PC-3 (cell line): ENCODE measurements around the gene DDX47. TPM values are rescaled to one million over a fixed set of nuclear protein-coding genes. Genes with fewer than 3 reads are reported as not detected.

ENCODE experiments used
- ATAC-seq: fragments of 200-7000 bp; cut with Tn5 transposase; 2 replicates; pipeline ENCODE4 v1.9.1; 2020; ENCODE audit warnings: mild to moderate bottlenecking, moderate library complexity
- BruUV-seq: library from RNA; stranded (reverse); fragments of 400-500 nt; replicated peaks from 2 replicates; lab custom pipeline; 2021; lab: Mats Ljungman, UMichigan
- CTCF ChIA-PET: fragments of 300-600 bp; sonication (Branson Sonifier 250); formaldehyde crosslinking; loops from one replicate; lab custom pipeline; 2022; ENCODE audit warnings: antibody characterized with exemption; lab: Charles Lee
- POLR2A ChIA-PET: fragments of 300-600 bp; sonication (Branson Sonifier 250); formaldehyde crosslinking; loops from one replicate; lab custom pipeline; 2022; ENCODE audit warnings: antibody characterized with exemption; ENCODE audit not compliant: unreplicated experiment; lab: Charles Lee
- DNase-seq: peaks from one replicate; pipeline ENCODE4 v3.0.0-alpha.2; 2015
- H2AFZ ChIP-seq: fragments of 300-600 bp; sonication (generic); 2 replicates; pipeline ENCODE4 v1.6.0; 2016; ENCODE audit warnings: antibody characterized with exemption, low read length
- H3F3A ChIP-seq: fragments of 300-600 bp; sonication (generic); one replicate; pipeline ENCODE4 v1.6.0; 2017; ENCODE audit warnings: antibody characterized with exemption, low read length, control low read depth, mild to moderate bottlenecking; ENCODE audit not compliant: unreplicated experiment
- H3K27ac ChIP-seq: fragments of 300-600 bp; sonication (generic); 2 replicates; pipeline ENCODE4 v1.5.1; 2016; ENCODE audit warnings: mild to moderate bottlenecking, low read length
- H3K27me3 ChIP-seq: fragments of 300-600 bp; sonication (generic); 2 replicates; pipeline ENCODE4 v1.6.1; 2016; ENCODE audit warnings: low read length, mixed read lengths
- H3K36me3 ChIP-seq: fragments of 300-600 bp; sonication (generic); 2 replicates; pipeline ENCODE4 v1.6.1; 2016; ENCODE audit warnings: low read depth, mixed run types, low read length, mixed read lengths
- H3K4me1 ChIP-seq: fragments of 300-600 bp; sonication (generic); 2 replicates; pipeline ENCODE4 v1.5.1; 2016; ENCODE audit warnings: low read length; ENCODE audit not compliant: insufficient read depth
- H3K4me2 ChIP-seq: fragments of 300-600 bp; sonication (generic); 2 replicates; pipeline ENCODE4 v1.6.0; 2016; ENCODE audit warnings: low read length
- H3K4me3 ChIP-seq: fragments of 300-600 bp; sonication (generic); 2 replicates; pipeline ENCODE4 v1.5.1; 2016; ENCODE audit warnings: mild to moderate bottlenecking, low read length, mixed read lengths
- H3K79me2 ChIP-seq: fragments of 300-600 bp; sonication (generic); 2 replicates; pipeline ENCODE4 v1.6.1; 2017; ENCODE audit warnings: low read length, mixed read lengths
- H3K9ac ChIP-seq: fragments of 300-600 bp; sonication (generic); 2 replicates; pipeline ENCODE4 v1.6.0; 2016; ENCODE audit warnings: mild to moderate bottlenecking, low read length
- H3K9me2 ChIP-seq: fragments of 300-600 bp; sonication (generic); replicated peaks from 2 replicates; pipeline ENCODE4 v1.6.1; 2016; ENCODE audit warnings: mixed run types, low read length, mixed read lengths
- H3K9me3 ChIP-seq: fragments of 300-600 bp; sonication (generic); 2 replicates; pipeline ENCODE4 v1.6.1; 2016; ENCODE audit warnings: low read length, mixed read lengths
- H4K20me1 ChIP-seq: fragments of 300-600 bp; sonication (generic); 2 replicates; pipeline ENCODE4 v1.6.1; 2016; ENCODE audit warnings: low read length, mixed read lengths
- EZH2 ChIP-seq: fragments of 300-600 bp; sonication (generic); IDR thresholded peaks from one replicate; pipeline ENCODE4 v1.6.1; 2017; ENCODE audit warnings: antibody characterized with exemption, mild to moderate bottlenecking, low read length; ENCODE audit not compliant: unreplicated experiment
- EZH2phosphoT487 ChIP-seq: fragments of 300-600 bp; sonication (generic); IDR thresholded peaks from 2 replicates; pipeline ENCODE4 v1.6.1; 2018; ENCODE audit warnings: mild to moderate bottlenecking, antibody characterized with exemption, low read length, borderline replicate concordance
- intact Hi-C: fragments of 100-400 bp; cut with micrococcal nuclease; formaldehyde crosslinking; loops from 2 replicates; pipeline ENCODE4 v1.9.0; 2023
- total RNA-seq: library from RNA; depleted of rRNA; stranded (reverse); fragments of >200 nt; gene quantifications from 2 replicates; pipeline ENCODE4 v1.2.3, GENCODE V29; 2014
- TF ChIP-seq, protein P1 (sequence below): fragments of 300-600 bp; sonication (generic); conservative IDR thresholded peaks from 2 replicates; pipeline ENCODE4 v1.5.1; 2017; ENCODE audit warnings: antibody characterized with exemption, low read depth, mild to moderate bottlenecking, low read length

Gene DDX47
- total RNA-seq, 1 experiment from 2014 or later, result 58.9 TPM

DNA sequence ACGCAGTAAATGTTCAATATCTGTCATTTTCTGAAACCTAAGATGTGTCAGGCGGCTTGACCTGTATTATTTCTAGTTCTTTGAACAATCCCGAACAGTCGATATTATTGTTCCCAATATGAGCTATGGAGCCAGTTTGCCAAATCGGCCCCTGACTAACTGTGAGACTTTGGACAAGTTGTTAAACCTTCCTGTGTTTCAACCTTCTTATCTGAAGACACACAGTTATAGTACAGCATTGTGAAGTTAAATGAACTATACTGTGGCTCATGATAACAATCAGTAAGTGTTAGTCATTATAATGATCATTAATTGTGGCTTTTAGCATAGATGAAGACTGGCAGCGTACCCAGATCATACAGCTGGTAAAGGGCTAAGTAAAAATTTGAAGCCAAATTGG, 23.4 kb downstream of the DDX47 start:
- DNase-seq (no peak), ATAC-seq (no peak)
- H3F3A ChIP-seq, result peaks cover 3% of the 10 kb centered on the region
- intact Hi-C loops, result loop anchor here (2.0 to 5.0 kb wide), 3 partner anchors 34 to 49 kb away; partner anchors contain the start of gene APOLD1
- H3K79me2 ChIP-seq, result peaks cover 16% of the 10 kb centered on the region
- peaks cover 4% of the 10 kb centered on the region for H3K36me3 ChIP-seq
- TF ChIP-seq EZH2phosphoT487 (no peak), EZH2 (no peak)
- TF ChIP-seq, protein P1, sequence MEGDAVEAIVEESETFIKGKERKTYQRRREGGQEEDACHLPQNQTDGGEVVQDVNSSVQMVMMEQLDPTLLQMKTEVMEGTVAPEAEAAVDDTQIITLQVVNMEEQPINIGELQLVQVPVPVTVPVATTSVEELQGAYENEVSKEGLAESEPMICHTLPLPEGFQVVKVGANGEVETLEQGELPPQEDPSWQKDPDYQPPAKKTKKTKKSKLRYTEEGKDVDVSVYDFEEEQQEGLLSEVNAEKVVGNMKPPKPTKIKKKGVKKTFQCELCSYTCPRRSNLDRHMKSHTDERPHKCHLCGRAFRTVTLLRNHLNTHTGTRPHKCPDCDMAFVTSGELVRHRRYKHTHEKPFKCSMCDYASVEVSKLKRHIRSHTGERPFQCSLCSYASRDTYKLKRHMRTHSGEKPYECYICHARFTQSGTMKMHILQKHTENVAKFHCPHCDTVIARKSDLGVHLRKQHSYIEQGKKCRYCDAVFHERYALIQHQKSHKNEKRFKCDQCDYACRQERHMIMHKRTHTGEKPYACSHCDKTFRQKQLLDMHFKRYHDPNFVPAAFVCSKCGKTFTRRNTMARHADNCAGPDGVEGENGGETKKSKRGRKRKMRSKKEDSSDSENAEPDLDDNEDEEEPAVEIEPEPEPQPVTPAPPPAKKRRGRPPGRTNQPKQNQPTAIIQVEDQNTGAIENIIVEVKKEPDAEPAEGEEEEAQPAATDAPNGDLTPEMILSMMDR, result no peak
- peak overlapping the region; percentile 98 for H3K27ac ChIP-seq
- no peak overlapping the region for H3K4me3 ChIP-seq
- POLR2A ChIA-PET, result interaction anchor here (1.0 to 1.8 kb wide), 2 partner anchors 36 to 54 kb away, joined by 7 to 15 read pairs; partner anchors contain the start of gene GPRC5A
- CTCF ChIA-PET, result interaction anchor here (0.6 to 1.9 kb wide), 5 partner anchors 20 to 360 kb away, joined by 3 to 18 read pairs (median 3); partner anchors contain the start of gene GPRC5A
- H2AFZ ChIP-seq, result no peak overlapping the region
- BruUV-seq, result no TSS peak
- no peaks in the 10 kb centered on the region for H3K27me3 ChIP-seq
- H3K4me2 ChIP-seq, result peak overlapping the region; percentile 52
- peaks cover 67% of the 10 kb centered on the region for H3K4me1 ChIP-seq
- no peaks in the 10 kb centered on the region for H3K9me3 ChIP-seq
- no peaks in the 10 kb centered on the region for H3K9me2 ChIP-seq
- H3K9ac ChIP-seq, result peak overlapping the region; percentile 51
- H4K20me1 ChIP-seq, result no peaks in the 10 kb centered on the region

DNA sequence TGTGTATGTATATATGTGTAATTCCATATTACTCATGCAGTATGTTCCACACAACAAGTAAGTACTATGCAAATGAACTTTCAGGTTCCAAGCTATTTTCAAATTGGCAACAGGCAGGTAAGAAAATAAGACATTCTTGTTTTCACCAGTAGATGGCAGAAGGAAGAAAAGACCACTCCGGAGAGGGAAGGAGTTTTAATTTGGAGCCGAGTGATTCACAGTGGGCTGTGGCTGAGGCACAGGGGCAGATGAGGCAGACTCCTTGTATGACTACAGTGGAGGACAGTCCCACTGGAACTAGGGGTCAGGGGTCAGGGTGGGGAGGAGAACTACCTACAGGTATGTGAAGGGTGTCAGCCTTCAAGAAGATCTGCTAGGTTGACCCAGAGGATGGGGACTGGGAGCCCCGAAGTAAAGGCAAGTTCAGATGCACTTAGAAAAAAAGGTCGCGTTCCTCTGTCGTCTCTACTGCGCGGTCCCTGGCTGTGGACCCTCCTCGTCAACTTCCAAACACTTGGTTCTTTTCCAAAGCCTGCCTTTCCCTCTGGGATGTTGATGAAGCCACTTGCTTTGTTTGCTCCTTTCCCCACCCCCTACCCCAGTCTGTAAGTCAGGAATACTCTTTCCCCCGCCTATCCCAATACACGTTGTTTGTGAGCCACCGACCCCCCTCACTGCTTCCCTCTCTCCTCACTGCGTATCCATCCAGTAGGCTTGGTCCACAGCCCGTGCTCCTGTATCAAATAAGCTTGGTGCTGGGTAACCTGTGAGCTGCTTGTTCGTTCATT, 24.1 kb downstream of the DDX47 start:
- H2AFZ ChIP-seq, result no peak overlapping the region
- H3K4me3 ChIP-seq, result no peak overlapping the region
- peak; percentile 45 for ATAC-seq
- peaks cover 16% of the 10 kb centered on the region for H3K79me2 ChIP-seq
- no peaks in the 10 kb centered on the region for H3K27me3 ChIP-seq
- no peaks in the 10 kb centered on the region for H4K20me1 ChIP-seq
- H3K36me3 ChIP-seq, result peaks cover 2% of the 10 kb centered on the region; the same call in 1 of the 2 replicates
- TF ChIP-seq, protein P1, result peak; percentile 73
- TF ChIP-seq EZH2phosphoT487 (no peak), EZH2 (no peak)
- H3K9ac ChIP-seq, result peak overlapping the region; percentile 51
- intact Hi-C loops, result loop anchor here (1.0 to 5.0 kb wide), 4 partner anchors 35 to 146 kb away; partner anchors contain the start of gene APOLD1
- peak; percentile 91 for DNase-seq
- peaks cover 67% of the 10 kb centered on the region for H3K4me1 ChIP-seq
- H3K9me2 ChIP-seq, result no peaks in the 10 kb centered on the region
- peak overlapping the region; percentile 98 for H3K27ac ChIP-seq
- POLR2A ChIA-PET, result interaction anchor here (0.7 to 1.8 kb wide), 5 partner anchors 17 to 119 kb away, joined by 3 to 15 read pairs (median 6); partner anchors contain the start of gene GPRC5A
- TSS peak; percentile 18 for BruUV-seq
- peak overlapping the region; percentile 64 for H3K4me2 ChIP-seq
- CTCF ChIA-PET, result interaction anchor here (0.6 to 1.9 kb wide), 6 partner anchors 19 to 359 kb away, joined by 3 to 18 read pairs (median 3); partner anchors contain the start of gene GPRC5A
- no peaks in the 10 kb centered on the region for H3K9me3 ChIP-seq
- H3F3A ChIP-seq, result peaks cover 3% of the 10 kb centered on the region
